Tibial artery (tissue), 4 donors: ENCODE results near the gene TBCD.

ENCODE experiments used
- DNase-seq, 2 donors: peaks; one replicate each; pipeline ENCODE4 v3.0.0-alpha.2; 2019
- H3K27ac ChIP-seq, 2 donors: fragments of 200-600 bp; sonication (generic) in 1 of 2; 1 replicate in 1 of 2; 2 replicates in 1 of 2; pipeline ENCODE4 v1.5.1; 2018 to 2019; ENCODE audit warnings: mild to moderate bottlenecking in 1 of 2
- H3K27me3 ChIP-seq, 2 donors: fragments of 200-600 bp; sonication (generic) in 1 of 2; one replicate each; pipeline versions ENCODE4 v1.5.1 to v1.6.0; 2016 to 2019
- H3K36me3 ChIP-seq, 3 donors: fragments of 200-600 bp; sonication (generic) in 2 of 3; one replicate each; pipeline ENCODE4 v1.5.1; 2016 to 2019; ENCODE audit warnings: mild to moderate bottlenecking in 2 of 3
- H3K4me1 ChIP-seq, 4 donors: fragments of 200-600 bp; sonication (generic) in 2 of 4; 1 replicate in 3 of 4; 2 replicates in 1 of 4; pipeline ENCODE4 v1.5.1; 2016 to 2019
- H3K4me3 ChIP-seq, 2 donors: fragments of 200-600 bp; sonication (generic) in 1 of 2; 1 replicate in 1 of 2; 2 replicates in 1 of 2; pipeline ENCODE4 v1.5.1; 2018 to 2019; ENCODE audit warnings: mild to moderate bottlenecking in 2 of 2
- H3K9me3 ChIP-seq, 3 donors: fragments of 200-600 bp; sonication (generic) in 1 of 3; one replicate each; pipeline ENCODE4 v1.5.1; 2016 to 2019
- intact Hi-C: fragments of 100-400 bp; cut with DNase I; formaldehyde crosslinking; loops from one replicate; pipeline ENCODE4 v1.15.0; 2023; ENCODE audit warnings: low total_unique reads
- TF ChIP-seq, protein P1 (sequence below), 2 experiments: fragments of 200-600 bp in 1 of 2; fragments of 450-650 bp in 1 of 2; IDR thresholded peaks; one replicate each; pipeline ENCODE4 v1.5.1; 2017 to 2019; ENCODE audit warnings: antibody characterized with exemption in 2 of 2, mild to moderate bottlenecking in 1 of 2, moderate library complexity in 1 of 2

Gene TBCD

DNA sequence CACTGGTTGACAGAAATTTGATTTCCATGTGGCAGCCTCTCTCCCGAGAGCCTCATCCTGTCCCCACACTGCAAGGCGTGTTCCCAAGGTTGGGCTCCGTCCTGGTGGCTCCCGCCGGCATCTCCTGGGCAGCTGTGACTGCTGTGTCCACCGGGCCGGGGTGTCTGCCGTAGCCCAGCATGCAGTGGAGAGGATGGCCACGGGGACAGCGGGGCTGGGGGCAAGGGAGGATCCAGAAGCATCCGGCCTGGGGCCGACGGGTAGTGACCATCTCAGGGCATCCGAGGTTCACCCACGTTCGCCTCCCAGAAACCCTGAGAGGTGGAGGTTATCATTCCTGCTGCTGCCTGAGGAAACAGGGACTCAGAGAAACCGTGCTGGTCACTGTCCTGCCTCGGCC lies 46.1 kb upstream of the TBCD start:
- H3K4me3 ChIP-seq = no peak overlapping the region
- H3K9me3 ChIP-seq = no peaks in the 10 kb centered on the region
- no peak for DNase-seq
- intact Hi-C loops = no loop called here
- H3K27ac ChIP-seq = no peak overlapping the region
- TF ChIP-seq, protein P1, sequence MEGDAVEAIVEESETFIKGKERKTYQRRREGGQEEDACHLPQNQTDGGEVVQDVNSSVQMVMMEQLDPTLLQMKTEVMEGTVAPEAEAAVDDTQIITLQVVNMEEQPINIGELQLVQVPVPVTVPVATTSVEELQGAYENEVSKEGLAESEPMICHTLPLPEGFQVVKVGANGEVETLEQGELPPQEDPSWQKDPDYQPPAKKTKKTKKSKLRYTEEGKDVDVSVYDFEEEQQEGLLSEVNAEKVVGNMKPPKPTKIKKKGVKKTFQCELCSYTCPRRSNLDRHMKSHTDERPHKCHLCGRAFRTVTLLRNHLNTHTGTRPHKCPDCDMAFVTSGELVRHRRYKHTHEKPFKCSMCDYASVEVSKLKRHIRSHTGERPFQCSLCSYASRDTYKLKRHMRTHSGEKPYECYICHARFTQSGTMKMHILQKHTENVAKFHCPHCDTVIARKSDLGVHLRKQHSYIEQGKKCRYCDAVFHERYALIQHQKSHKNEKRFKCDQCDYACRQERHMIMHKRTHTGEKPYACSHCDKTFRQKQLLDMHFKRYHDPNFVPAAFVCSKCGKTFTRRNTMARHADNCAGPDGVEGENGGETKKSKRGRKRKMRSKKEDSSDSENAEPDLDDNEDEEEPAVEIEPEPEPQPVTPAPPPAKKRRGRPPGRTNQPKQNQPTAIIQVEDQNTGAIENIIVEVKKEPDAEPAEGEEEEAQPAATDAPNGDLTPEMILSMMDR (IDR thresholded peaks at IDR 0.05) = no peak
- peaks cover 0 to 3% of the 10 kb centered on the region in 2 donors for H3K27me3 ChIP-seq
- H3K4me1 ChIP-seq = peaks cover 0 to 25% (median 5%) of the 10 kb centered on the region in 4 donors
- no peaks in the 10 kb centered on the region for H3K36me3 ChIP-seq

- peaks cover 0 to 3% of the 10 kb centered on the region in 2 donors for H3K27me3 ChIP-seq
- no peaks in the 10 kb centered on the region for H3K36me3 ChIP-seq
- H3K27ac ChIP-seq = no peak overlapping the region
- H3K9me3 ChIP-seq = no peaks in the 10 kb centered on the region
- H3K4me1 ChIP-seq = peaks cover 0 to 9% (median 1%) of the 10 kb centered on the region in 4 donors
- DNase-seq = no peak
- intact Hi-C loops = no loop called here
- H3K4me3 ChIP-seq = no peak overlapping the region
- TF ChIP-seq, protein P1 (IDR thresholded peaks at IDR 0.05) = no peak
These were observed 42.7 kb upstream of the TBCD start for GRCh38 chr17:82709024-82709675.

GRCh38 chr17:82709676-82710498 lies 42.0 kb upstream of the TBCD start:
- Histone ChIP-seq H3K27me3 (peaks cover 0 to 3% of the 10 kb centered on the region in 2 donors), H3K36me3 (no peaks in the 10 kb centered on the region), H3K4me3 (no peak overlapping the region), H3K27ac (no peak overlapping the region), H3K4me1 (peaks cover 0 to 9% (median 1%) of the 10 kb centered on the region in 4 donors), H3K9me3 (no peaks in the 10 kb centered on the region)
- DNase-seq = no peak
- TF ChIP-seq, protein P1 (IDR thresholded peaks at IDR 0.05) = no peak
- intact Hi-C loops = no loop called here

- no peak for DNase-seq
- intact Hi-C loops = no loop called here
- H3K27me3 ChIP-seq = peaks cover 0 to 3% of the 10 kb centered on the region in 2 donors
- no peak overlapping the region for H3K4me3 ChIP-seq
- H3K9me3 ChIP-seq = no peaks in the 10 kb centered on the region
- TF ChIP-seq, protein P1 (IDR thresholded peaks at IDR 0.05) = no peak
- no peaks in the 10 kb centered on the region for H3K36me3 ChIP-seq
- peaks cover 0 to 10% (median 3%) of the 10 kb centered on the region in 4 donors for H3K4me1 ChIP-seq
- no peak overlapping the region for H3K27ac ChIP-seq
These were observed 41.2 kb upstream of the TBCD start for GRCh38 chr17:82710499-82711232.

DNA sequence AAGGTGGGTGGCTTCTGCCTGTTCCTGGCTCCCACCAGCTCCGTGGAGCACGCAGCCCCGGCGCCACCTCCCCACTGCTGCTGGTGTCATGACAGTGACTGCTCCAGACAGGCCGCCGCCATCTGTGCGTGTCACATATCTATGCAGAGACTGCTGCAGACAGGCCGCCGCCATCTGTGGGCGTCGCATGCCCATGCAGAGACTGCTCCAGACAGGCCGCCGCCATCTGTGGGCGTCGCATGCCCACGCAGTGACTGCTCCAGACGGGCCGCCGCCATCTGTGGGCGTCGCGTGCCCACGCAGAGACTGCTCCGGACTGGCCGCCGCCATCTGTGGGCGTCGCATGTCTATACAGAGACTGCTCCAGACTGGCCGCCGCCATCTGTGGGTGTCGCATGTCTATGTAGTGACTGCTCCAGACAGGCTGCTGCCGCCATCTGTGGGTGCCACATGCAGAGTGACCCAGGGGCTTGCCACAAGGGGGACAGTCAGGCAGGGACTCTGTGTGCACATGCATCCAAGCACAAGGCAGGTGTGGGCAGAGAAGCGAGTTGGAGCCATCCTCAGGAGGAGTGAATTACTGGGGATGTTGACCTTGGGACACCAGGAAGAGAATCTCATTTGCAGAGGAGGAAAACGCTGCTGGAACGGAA lies 38.7 kb upstream of the TBCD start:
- Histone ChIP-seq H3K36me3 (no peaks in the 10 kb centered on the region), H3K9me3 (no peaks in the 10 kb centered on the region), H3K4me1 (peaks cover 0 to 24% (median 19%) of the 10 kb centered on the region in 4 donors), H3K27ac (no peak overlapping the region), H3K4me3 (no peak overlapping the region), H3K27me3 (peaks cover 0 to 3% of the 10 kb centered on the region in 2 donors)
- TF ChIP-seq, protein P1 (IDR thresholded peaks at IDR 0.05) = no peak
- intact Hi-C loops = no loop called here
- no peak for DNase-seq
